ENCODE measurements around the gene APH1B.

- no peak for TF ChIP-seq TAF1 (IDR thresholded peaks at IDR 0.05; ENCODE audit: low read depth)
- TF ChIP-seq TEAD4 (IDR thresholded peaks at IDR 0.05): no peak
- no peak for TF ChIP-seq USF1 (IDR thresholded peaks at IDR 0.05)
- TF ChIP-seq RAD21 (IDR thresholded peaks at IDR 0.05; ENCODE audit: low read depth): no peak
- no peak for TF ChIP-seq EP300 (IDR thresholded peaks at IDR 0.05; ENCODE audit: borderline replicate concordance)
Measured at GRCh38 chr15:63284335-63284734, 6.9 kb downstream of the APH1B start.

Measured in Ishikawa (cell line).